Endothelial cell of umbilical vein (primary cell): ENCODE data around the gene HOXB5. TPM values are rescaled to one million over a fixed set of nuclear protein-coding genes. Genes with fewer than 3 reads are reported as not detected.

Experiments used
- BruUV-seq: library from RNA; stranded (reverse); fragments of 400-500 nt; replicated peaks from 2 replicates; lab custom pipeline; 2021; lab: Mats Ljungman, UMichigan
- CTCF ChIA-PET: fragments of 300-600, 350-600 bp; sonication (Branson Sonifier 250); formaldehyde crosslinking; loops from one replicate; lab custom pipeline; 2021; ENCODE audit warnings: antibody characterized with exemption, inconsistent platforms; lab: Charles Lee
- POLR2A ChIA-PET: fragments of 300-600, 350-600 bp; sonication (Branson Sonifier 250); formaldehyde crosslinking; loops from one replicate; lab custom pipeline; 2021; ENCODE audit warnings: antibody characterized with exemption, inconsistent platforms; lab: Charles Lee
- DNase-seq: peaks from one replicate; pipeline ENCODE4 v3.0.0-alpha.2; 2011; ENCODE audit warnings: low read depth, low spot score
- FAIRE-seq: peaks from 2 replicates; lab custom pipeline; 2011; peaks lifted over from hg19 to GRCh38; lab: Jason Lieb, UNC
- H2AFZ ChIP-seq: 2 replicates; pipeline ENCODE4 v1.6.0; 2012; ENCODE audit warnings: low read depth, low read length, control low read depth, inconsistent platforms
- H3K27ac ChIP-seq: 2 replicates; pipeline ENCODE4 v1.5.1; 2011; ENCODE audit warnings: low read depth, mild to moderate bottlenecking, control low read depth, low read length, moderate library complexity; ENCODE audit not compliant: insufficient read depth
- H3K27me3 ChIP-seq, 2 experiments: 2 replicates each; pipeline versions ENCODE4 v1.6.0 to v1.6.1; 2011; ENCODE audit warnings: low read length in 2 of 2, mixed read lengths in 1 of 2; ENCODE audit not compliant: control insufficient read depth in 2 of 2, insufficient read depth in 2 of 2
- H3K36me3 ChIP-seq, 2 experiments: 2 replicates in 1 of 2; 3 replicates in 1 of 2; pipeline ENCODE4 v1.5.1; 2011; ENCODE audit warnings: low read length in 2 of 2, mild to moderate bottlenecking in 1 of 2, moderate library complexity in 1 of 2; ENCODE audit not compliant: control insufficient read depth in 2 of 2, insufficient read depth in 2 of 2; ENCODE audit errors: extremely low read depth in 1 of 2
- H3K4me1 ChIP-seq: 3 replicates; pipeline ENCODE4 v1.5.1; 2011; ENCODE audit warnings: mild to moderate bottlenecking, low read length; ENCODE audit not compliant: control insufficient read depth, insufficient read depth; ENCODE audit errors: extremely low read depth
- H3K4me2 ChIP-seq: 2 replicates; pipeline ENCODE4 v1.6.1; 2011; ENCODE audit warnings: low read length, control low read depth, mixed read lengths; ENCODE audit not compliant: insufficient read depth
- H3K4me3 ChIP-seq, 3 experiments: fragments of 200-600 bp in 1 of 3; sonication (generic), shearing (Covaris generic) in 1 of 3; replicated peaks in 1 of 3; 2 replicates each; pipeline ENCODE4 v1.5.1; 2011 to 2016; ENCODE audit warnings: control low read depth in 3 of 3, low read length in 3 of 3, mild to moderate bottlenecking in 2 of 3, inconsistent platforms in 1 of 3, low read depth in 1 of 3, moderate library complexity in 1 of 3; ENCODE audit not compliant: insufficient read depth in 1 of 3
- H3K79me2 ChIP-seq: 2 replicates; pipeline ENCODE4 v1.6.0; 2012; ENCODE audit warnings: low read length, inconsistent platforms; ENCODE audit not compliant: control insufficient read depth, insufficient read depth
- H3K9ac ChIP-seq: replicated peaks from 2 replicates; pipeline ENCODE3; 2011; ENCODE audit warnings: low read length, control low read depth; ENCODE audit not compliant: insufficient read depth; ENCODE audit errors: extremely low read depth
- H3K9me1 ChIP-seq: replicated peaks from 3 replicates; pipeline ENCODE4 v1.6.0; 2011; ENCODE audit warnings: mild to moderate bottlenecking, low read length; ENCODE audit not compliant: control insufficient read depth, insufficient read depth; ENCODE audit errors: extremely low read depth
- H3K9me3 ChIP-seq: replicated peaks from 2 replicates; pipeline ENCODE4 v1.5.1; 2012; ENCODE audit warnings: low read length, inconsistent platforms; ENCODE audit not compliant: control insufficient read depth, insufficient read depth
- H4K20me1 ChIP-seq: replicated peaks from 2 replicates; pipeline ENCODE3; 2011; ENCODE audit warnings: mild to moderate bottlenecking, low read length; ENCODE audit not compliant: control insufficient read depth, insufficient read depth; ENCODE audit errors: extremely low read depth
- CTCF ChIP-seq, 2 donors: IDR thresholded peaks; 1 replicate in 1 of 2; 2 replicates in 1 of 2; pipeline ENCODE4 v1.5.1; 2011; ENCODE audit warnings: low read length in 2 of 2, mild to moderate bottlenecking in 2 of 2, moderate library complexity in 2 of 2, control low read depth in 1 of 2, inconsistent platforms in 1 of 2, low read depth in 1 of 2; ENCODE audit not compliant: insufficient read depth in 1 of 2; ENCODE audit errors: extremely low read depth in 1 of 2
- GATA2 ChIP-seq: IDR thresholded peaks from 2 replicates; pipeline ENCODE4 v1.7.0; 2011; ENCODE audit warnings: low read depth, mild to moderate bottlenecking, moderate library complexity, mixed read lengths, low read length; ENCODE audit not compliant: insufficient read length, insufficient read depth
- POLR2A ChIP-seq: IDR thresholded peaks from 2 replicates; pipeline ENCODE4 v1.6.1; 2012; ENCODE audit warnings: low read depth, mild to moderate bottlenecking, control low read depth, low read length
- POLR2AphosphoS5 ChIP-seq: IDR thresholded peaks from 2 replicates; pipeline ENCODE4 v1.6.1; 2012; ENCODE audit warnings: low read depth, mild to moderate bottlenecking, control low read depth, low read length, moderate library complexity; ENCODE audit not compliant: insufficient read depth
- dilution Hi-C: fragments of 300-500 bp; cut with MboI; formaldehyde crosslinking; loops from one replicate; pipeline ENCODE4 v1.15.0; 2019; ENCODE audit warnings: low sequenced_read_pairs; ENCODE audit not compliant: extremely low pct_ligation_motif_present
- intact Hi-C: fragments of 100-400 bp; cut with micrococcal nuclease; formaldehyde crosslinking; loops from one replicate; pipeline ENCODE4 v1.10.0; 2022
- polyA plus RNA-seq, 4 experiments: library from polyadenylated mRNA; depleted of rRNA in 3 of 4; stranded (reverse) in 3 of 4; unstranded in 1 of 4; fragments of >200 nt; gene quantifications; 2 replicates each; pipeline versions ENCODE4 v1.2.1 to v1.2.3, GENCODE V29; 2011 to 2012; ENCODE audit warnings: missing spikeins in 1 of 4
- total RNA-seq: library from RNA; stranded (reverse); gene quantifications from 2 replicates; pipeline ENCODE4 v1.2.3, GENCODE V29; 2021

The HOXB5 gene
- total and polyA plus RNA-seq, 2 donors (not counting 3 experiments of a cell fraction or from before 2014, with no cell fraction given), result 2.0 to 8.5 TPM

GRCh38 chr17:48597778-48598631 lies 4.4 kb upstream of the HOXB5 start:
- peak overlapping the region; percentile 37 for H2AFZ ChIP-seq
- BruUV-seq, result no TSS peak
- peak overlapping the region; percentile 36 for H3K27ac ChIP-seq
- peak overlapping the region; percentile 35 to 43 (median 36) for H3K4me3 ChIP-seq
- peak; percentile 79 for FAIRE-seq
- H4K20me1 ChIP-seq, result no peaks in the 10 kb centered on the region
- no peaks in the 10 kb centered on the region for H3K9me3 ChIP-seq
- H3K79me2 ChIP-seq, result peaks cover 77% of the 10 kb centered on the region
- no peaks in the 10 kb centered on the region for H3K27me3 ChIP-seq
- dilution Hi-C loops, result no loop called here
- TF ChIP-seq POLR2A (peak; percentile 58), POLR2AphosphoS5 (peak; percentile 43), GATA2 (no peak)
- ChIA-PET POLR2A (interaction anchor here (1.0 kb wide), 1 partner anchor 15 kb away, joined by 4 read pairs; no protein-coding TSS in a partner anchor), CTCF (interaction anchor here (0.7 to 1.8 kb wide), 5 partner anchors 10 to 382 kb away, joined by 3 to 5 read pairs (median 3); no protein-coding TSS in a partner anchor)
- H3K9ac ChIP-seq, result peak overlapping the region; percentile 55
- intact Hi-C loops, result no loop called here
- peak; percentile 65 for DNase-seq
- peak overlapping the region; percentile 28 for H3K4me2 ChIP-seq
- H3K36me3 ChIP-seq, result peaks cover 3% of the 10 kb centered on the region in 2 experiments
- H3K4me1 ChIP-seq, result peaks cover 33% of the 10 kb centered on the region
- H3K9me1 ChIP-seq, result no peaks in the 10 kb centered on the region

- no peaks in the 10 kb centered on the region for H4K20me1 ChIP-seq
- H3K4me2 ChIP-seq, result peak overlapping the region; percentile 28
- no peaks in the 10 kb centered on the region for H3K9me3 ChIP-seq
- peak overlapping the region; percentile 37 for H2AFZ ChIP-seq
- CTCF ChIA-PET, result interaction anchor here (0.7 to 1.6 kb wide), 2 partner anchors 10 to 338 kb away, joined by 3 read pairs; no protein-coding TSS in a partner anchor
- H3K4me3 ChIP-seq, result peak overlapping the region; percentile 35 to 43 (median 36)
- dilution Hi-C loops (no loop called here), intact Hi-C loops (no loop called here)
- DNase-seq (no peak), FAIRE-seq (peak; percentile 65)
- H3K4me1 ChIP-seq, result peaks cover 32% of the 10 kb centered on the region
- peak overlapping the region; percentile 36 for H3K27ac ChIP-seq
- H3K9me1 ChIP-seq, result no peaks in the 10 kb centered on the region
- peak overlapping the region; percentile 55 for H3K9ac ChIP-seq
- peaks cover 76% of the 10 kb centered on the region for H3K79me2 ChIP-seq
- no TSS peak for BruUV-seq
- TF ChIP-seq CTCF (IDR thresholded peaks at IDR 0.05; ENCODE audit: extremely low read depth in 1 of 2, insufficient read depth in 1 of 2, low read depth in 1 of 2, low read length in 2 of 2) (no peak), POLR2AphosphoS5 (no peak)
- peaks cover 3% of the 10 kb centered on the region in 2 experiments for H3K36me3 ChIP-seq
- no peaks in the 10 kb centered on the region for H3K27me3 ChIP-seq
- POLR2A ChIA-PET, result interaction anchor here (1.0 kb wide), 1 partner anchor 15 kb away, joined by 4 read pairs; no protein-coding TSS in a partner anchor
Observed at GRCh38 chr17:48597528-48597777, 3.9 kb upstream of the HOXB5 start.
